ENCODE data around the gene CMIP. TPM values are rescaled to one million over a fixed set of nuclear protein-coding genes. Genes with fewer than 3 reads are reported as not detected.

CMIP gene
- total and polyA plus RNA-seq, 3 donors from 2014 or later = 34.9 to 72.5 (median 42.0) TPM

DNA sequence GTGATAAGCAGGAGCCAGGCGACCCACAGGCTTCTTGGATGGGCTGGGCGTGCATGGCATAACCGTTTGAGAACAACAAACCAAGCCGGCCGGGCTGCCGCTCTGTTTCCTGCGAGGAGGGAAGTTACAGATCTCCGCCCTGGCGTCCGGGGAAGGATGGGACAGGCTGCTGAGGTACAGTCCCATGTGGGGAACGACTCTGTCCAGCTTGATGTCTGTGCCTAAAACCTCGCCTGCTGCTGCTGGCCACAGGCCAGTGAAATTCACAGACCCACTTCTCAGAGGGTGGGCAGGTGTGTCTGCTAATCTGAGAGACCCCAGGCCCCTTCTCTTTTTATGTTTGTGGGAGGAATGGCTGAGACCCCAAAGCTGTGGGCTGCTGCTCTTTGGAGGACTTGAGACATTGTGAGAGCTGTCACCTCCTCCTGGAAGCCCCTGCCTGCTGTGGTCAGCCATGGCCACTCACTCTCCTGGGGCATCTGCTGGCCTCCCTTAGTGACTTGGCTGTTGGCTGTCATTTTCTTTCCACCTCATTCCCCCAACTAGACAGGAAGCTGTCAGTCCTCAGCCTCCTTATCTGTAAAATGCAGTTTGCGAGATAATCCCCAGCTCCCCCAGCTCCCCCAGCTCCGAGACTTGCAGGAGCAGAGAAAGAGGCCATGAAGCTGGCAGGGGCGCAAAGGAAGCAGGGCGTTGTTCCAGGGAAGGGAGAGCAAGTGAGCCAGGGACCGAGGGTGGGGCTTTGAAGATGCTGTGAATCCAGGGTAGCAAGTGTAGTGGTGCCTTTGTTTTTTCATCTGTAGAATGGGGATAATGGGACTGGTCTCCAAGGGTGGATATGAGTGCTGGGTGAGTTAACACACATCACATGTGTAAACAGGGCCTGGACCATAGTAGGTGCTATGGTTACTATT, 51.0 kb downstream of the CMIP start:
- no peaks in the 10 kb centered on the region for H3K9me3 ChIP-seq
- no peaks in the 10 kb centered on the region for H3K36me3 ChIP-seq (ENCODE audit: low read depth, missing control alignments)
- no peaks in the 10 kb centered on the region for H3K27me3 ChIP-seq
- H3K4me1 ChIP-seq = peaks cover 5% of the 10 kb centered on the region
- no peak overlapping the region for H3K4me3 ChIP-seq
- no peak for DNase-seq
- no peak overlapping the region for H3K27ac ChIP-seq
- no peak for TF ChIP-seq POLR2A (IDR thresholded peaks at IDR 0.05)
- TF ChIP-seq, protein P1, sequence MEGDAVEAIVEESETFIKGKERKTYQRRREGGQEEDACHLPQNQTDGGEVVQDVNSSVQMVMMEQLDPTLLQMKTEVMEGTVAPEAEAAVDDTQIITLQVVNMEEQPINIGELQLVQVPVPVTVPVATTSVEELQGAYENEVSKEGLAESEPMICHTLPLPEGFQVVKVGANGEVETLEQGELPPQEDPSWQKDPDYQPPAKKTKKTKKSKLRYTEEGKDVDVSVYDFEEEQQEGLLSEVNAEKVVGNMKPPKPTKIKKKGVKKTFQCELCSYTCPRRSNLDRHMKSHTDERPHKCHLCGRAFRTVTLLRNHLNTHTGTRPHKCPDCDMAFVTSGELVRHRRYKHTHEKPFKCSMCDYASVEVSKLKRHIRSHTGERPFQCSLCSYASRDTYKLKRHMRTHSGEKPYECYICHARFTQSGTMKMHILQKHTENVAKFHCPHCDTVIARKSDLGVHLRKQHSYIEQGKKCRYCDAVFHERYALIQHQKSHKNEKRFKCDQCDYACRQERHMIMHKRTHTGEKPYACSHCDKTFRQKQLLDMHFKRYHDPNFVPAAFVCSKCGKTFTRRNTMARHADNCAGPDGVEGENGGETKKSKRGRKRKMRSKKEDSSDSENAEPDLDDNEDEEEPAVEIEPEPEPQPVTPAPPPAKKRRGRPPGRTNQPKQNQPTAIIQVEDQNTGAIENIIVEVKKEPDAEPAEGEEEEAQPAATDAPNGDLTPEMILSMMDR (IDR thresholded peaks at IDR 0.05) = no peak
- intact Hi-C loops (cut with DNase I; ENCODE audit: low total_unique reads) = no loop called here
- 72 to 83% methylated on average over 10 to 17 of the region's 17 CpGs for WGBS, 2 donors

DNA sequence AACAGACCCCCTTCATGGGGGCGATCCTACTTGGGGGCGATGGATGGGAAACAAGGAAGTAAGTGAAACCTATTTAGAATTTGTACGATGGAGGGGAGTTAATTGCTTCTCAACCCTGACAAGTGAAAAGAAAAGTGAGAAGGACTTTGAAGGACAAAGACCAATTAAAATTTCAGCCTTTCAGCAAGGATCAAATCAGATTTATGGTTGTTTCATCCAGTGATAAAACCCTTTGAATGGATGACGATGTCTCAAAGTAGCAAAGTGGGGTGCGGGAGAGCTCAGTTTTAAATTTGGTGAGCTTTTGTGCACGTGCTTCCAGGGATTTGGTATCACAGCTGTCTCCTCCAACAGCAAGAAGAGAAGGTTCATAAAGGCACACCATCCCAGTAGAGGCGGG, 51.7 kb downstream of the CMIP start:
- DNase-seq = no peak
- Histone ChIP-seq H3K27ac (no peak overlapping the region), H3K4me1 (peaks cover 5% of the 10 kb centered on the region), H3K9me3 (no peaks in the 10 kb centered on the region), H3K4me3 (no peak overlapping the region), H3K27me3 (no peaks in the 10 kb centered on the region), H3K36me3 (ENCODE audit: low read depth, missing control alignments) (no peaks in the 10 kb centered on the region)
- TF ChIP-seq, protein P1 (IDR thresholded peaks at IDR 0.05) = no peak
- intact Hi-C loops (cut with DNase I; ENCODE audit: low total_unique reads) = no loop called here
- 91 to 92% methylated on average over 7 of the region's 7 CpGs for WGBS, 2 donors

DNA sequence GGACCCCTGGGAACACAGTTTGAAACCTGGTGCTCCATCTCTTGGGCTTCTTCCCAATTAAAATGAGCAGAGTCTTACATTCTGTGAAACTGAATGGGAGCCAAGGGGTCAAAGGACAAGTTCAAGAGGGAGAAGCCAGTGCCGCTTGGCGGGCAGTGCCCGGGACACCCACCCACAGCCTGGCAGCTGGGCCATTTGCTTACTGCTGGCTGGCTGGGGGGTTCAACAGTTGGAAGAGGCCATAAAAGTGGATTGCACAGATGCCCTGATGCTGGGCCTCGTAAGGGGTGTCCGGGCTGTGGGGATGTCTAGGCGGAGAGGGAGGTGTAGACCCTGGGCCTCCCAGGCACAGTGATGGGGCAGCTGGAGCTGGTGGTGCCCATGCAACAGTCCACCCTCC, 52.1 kb downstream of the CMIP start:
- WGBS, 2 donors = 90 to 96% methylated on average over 6 of the region's 6 CpGs
- Histone ChIP-seq H3K27ac (no peak overlapping the region), H3K4me3 (no peak overlapping the region), H3K27me3 (no peaks in the 10 kb centered on the region), H3K36me3 (ENCODE audit: low read depth, missing control alignments) (no peaks in the 10 kb centered on the region), H3K9me3 (no peaks in the 10 kb centered on the region), H3K4me1 (peaks cover 5% of the 10 kb centered on the region)
- TF ChIP-seq, protein P1 (IDR thresholded peaks at IDR 0.05) = no peak
- no peak for TF ChIP-seq POLR2A (IDR thresholded peaks at IDR 0.05)
- DNase-seq = no peak
- intact Hi-C loops (cut with DNase I; ENCODE audit: low total_unique reads) = no loop called here

DNA sequence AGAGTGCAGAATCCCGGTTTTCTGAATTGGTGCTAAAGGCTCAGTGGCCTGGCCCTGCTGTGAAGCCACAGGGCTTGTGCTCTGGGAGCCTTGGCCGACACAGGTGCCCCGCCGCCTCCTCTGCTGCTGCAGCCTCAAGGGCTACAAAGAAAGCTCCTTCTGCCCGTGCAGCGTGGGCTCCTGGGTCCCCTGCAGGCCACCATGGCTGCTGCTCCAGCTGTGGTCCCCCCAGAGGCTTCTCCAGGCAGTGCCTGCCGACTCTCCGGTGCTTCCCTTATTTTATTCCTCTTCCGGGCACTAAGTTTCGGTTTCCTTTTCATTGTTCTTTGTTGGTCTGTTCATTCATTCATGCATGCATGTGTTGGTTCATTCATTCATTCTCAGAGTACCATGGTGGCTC, 53.1 kb downstream of the CMIP start:
- Histone ChIP-seq H3K4me3 (no peak overlapping the region), H3K36me3 (ENCODE audit: low read depth, missing control alignments) (no peaks in the 10 kb centered on the region), H3K27me3 (no peaks in the 10 kb centered on the region), H3K27ac (no peak overlapping the region), H3K4me1 (peaks cover 5% of the 10 kb centered on the region), H3K9me3 (no peaks in the 10 kb centered on the region)
- 61 to 74% methylated on average over 8 to 10 of the region's 10 CpGs for WGBS, 2 donors
- intact Hi-C loops (cut with DNase I; ENCODE audit: low total_unique reads) = no loop called here
- no peak for DNase-seq
- TF ChIP-seq, protein P1 (IDR thresholded peaks at IDR 0.05) = no peak
- no peak for TF ChIP-seq POLR2A (IDR thresholded peaks at IDR 0.05)

DNA sequence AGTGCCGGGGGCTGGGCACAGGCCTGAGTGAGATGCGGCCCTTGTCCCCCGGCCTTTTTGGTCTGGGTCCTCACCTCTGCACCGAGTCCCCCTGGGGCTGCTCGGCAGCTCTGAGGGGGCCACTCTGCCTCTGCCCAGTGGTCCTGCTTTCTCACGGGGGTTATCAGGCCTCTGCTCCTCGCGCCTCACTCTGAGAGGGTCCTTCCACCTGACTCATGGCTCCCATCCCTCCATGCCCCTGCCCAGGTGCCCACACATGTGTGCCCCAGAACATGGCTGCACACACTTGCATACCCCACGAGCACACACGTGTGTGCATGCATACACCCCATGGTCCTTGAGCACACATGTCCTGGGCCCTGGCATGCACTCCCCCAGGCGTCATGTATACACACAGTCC, 53.7 kb downstream of the CMIP start:
- WGBS, 2 donors = 76 to 95% methylated on average over 11 of the region's 11 CpGs
- intact Hi-C loops (cut with DNase I; ENCODE audit: low total_unique reads) = no loop called here
- TF ChIP-seq POLR2A (IDR thresholded peaks at IDR 0.05) = no peak
- TF ChIP-seq, protein P1 (IDR thresholded peaks at IDR 0.05) = no peak
- Histone ChIP-seq H3K36me3 (ENCODE audit: low read depth, missing control alignments) (no peaks in the 10 kb centered on the region), H3K9me3 (no peaks in the 10 kb centered on the region), H3K27ac (no peak overlapping the region), H3K4me1 (peaks cover 5% of the 10 kb centered on the region), H3K4me3 (no peak overlapping the region), H3K27me3 (no peaks in the 10 kb centered on the region)
- DNase-seq = no peak
